OCI-LY7 (cell line): ENCODE data around the gene KCNJ5.

ENCODE experiments used
- CTCF ChIP-seq: fragments of 200-600 bp; sonication (generic); conservative IDR thresholded peaks from 2 replicates; pipeline ENCODE4 v1.5.1; 2014; ENCODE audit warnings: mild to moderate bottlenecking, antibody characterized with exemption, low read length, moderate library complexity, mixed read lengths
- EZH2phosphoT487 ChIP-seq: fragments of 200-600 bp; sonication (generic); IDR thresholded peaks from 2 replicates; pipeline ENCODE4 v1.6.1; 2018; ENCODE audit warnings: low read depth, borderline replicate concordance, mild to moderate bottlenecking, mixed run types, antibody characterized with exemption, low read length, moderate library complexity, mixed read lengths

- TF ChIP-seq CTCF (no peak), EZH2phosphoT487 (no peak)
These were observed 62.0 kb downstream of the KCNJ5 start for GRCh38 chr11:128953151-128953550.
